Activated gamma-delta T cell treated with anti-CD3 and anti-CD28 coated beads, Interleukin-2, amount 50 U/mL, for 16 hours (primary cell): Measurements from ENCODE around the gene MICALL1.
"Not testable (repeated sequence)": the region's sequence is repeated elsewhere in the genome, so short reads cannot be mapped to it uniquely, and the experiment has no call there.

Experiments
- DNase-seq: peaks from one replicate; pipeline ENCODE4 v3.0.0-alpha.2; 2020; ENCODE audit warnings: low read depth

Gene MICALL1

DNA sequence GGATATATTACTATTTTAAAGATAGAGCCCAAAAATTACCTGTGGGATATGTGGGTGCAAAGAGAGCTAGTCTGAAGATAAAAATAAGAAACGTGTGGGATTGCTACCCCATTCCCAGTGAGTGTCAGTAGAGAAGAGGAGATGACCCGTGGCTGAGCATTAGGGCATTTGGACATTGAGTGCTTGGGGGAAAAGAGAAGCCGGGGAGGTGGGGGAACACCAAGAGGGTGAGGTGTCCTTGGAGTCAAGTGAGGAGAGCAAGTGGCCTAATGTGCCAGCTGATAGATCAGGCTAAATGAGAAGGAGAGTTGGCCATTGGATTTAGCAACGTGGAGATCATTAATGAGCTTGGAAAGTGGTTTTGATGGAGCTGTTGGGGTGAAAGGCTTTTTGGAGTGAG lies 48.6 kb downstream of the MICALL1 start:
- no peak for DNase-seq

DNA sequence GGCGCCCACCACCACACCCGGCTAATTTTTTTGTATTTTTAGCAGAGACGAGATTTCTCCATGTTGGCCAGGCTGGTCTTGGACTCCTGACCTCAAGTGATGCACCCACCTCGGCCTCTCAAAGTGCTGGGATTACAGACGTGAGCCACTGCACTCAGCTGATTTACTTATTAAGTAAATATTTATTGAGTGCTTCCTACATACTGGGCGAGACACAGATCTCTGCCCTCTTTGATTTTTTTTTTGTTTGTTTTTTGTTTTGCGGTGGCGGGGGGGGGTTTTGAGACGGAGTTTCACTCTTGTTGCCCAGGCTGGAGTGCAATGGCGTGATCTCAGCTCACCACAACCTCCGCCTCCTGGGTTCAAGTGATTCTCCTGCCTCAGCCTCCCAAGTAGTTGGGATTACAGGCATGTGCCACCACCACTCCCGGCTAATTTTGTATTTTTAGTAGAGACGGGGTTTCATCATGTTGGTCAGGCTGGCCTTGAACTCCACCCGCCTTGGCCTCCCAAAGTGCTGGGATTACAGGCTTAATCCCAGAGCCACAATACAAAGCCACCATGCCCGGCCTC lies 49.8 kb downstream of the MICALL1 start:
- not testable (repeated sequence) for DNase-seq

DNA sequence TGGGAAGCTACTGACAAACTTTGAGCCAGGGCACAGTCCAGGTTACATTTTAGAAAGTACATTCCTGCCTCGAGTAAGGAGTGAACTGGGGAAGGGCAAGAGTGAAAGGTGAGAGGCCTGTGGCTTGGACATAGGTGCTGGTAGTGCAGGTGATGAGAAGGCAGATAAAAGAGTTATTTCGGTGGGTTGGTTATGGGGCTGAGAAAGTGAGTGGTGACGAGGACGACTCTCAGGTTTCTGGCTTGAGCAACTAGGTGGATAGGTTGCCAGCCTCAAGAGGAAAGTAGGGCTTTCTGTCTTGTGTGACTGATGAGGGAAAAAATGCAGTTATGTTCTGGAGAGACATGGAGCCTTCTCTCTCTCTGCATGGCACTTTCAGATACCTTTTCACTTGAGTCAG lies 51.1 kb downstream of the MICALL1 start:
- DNase-seq: no peak

DNA sequence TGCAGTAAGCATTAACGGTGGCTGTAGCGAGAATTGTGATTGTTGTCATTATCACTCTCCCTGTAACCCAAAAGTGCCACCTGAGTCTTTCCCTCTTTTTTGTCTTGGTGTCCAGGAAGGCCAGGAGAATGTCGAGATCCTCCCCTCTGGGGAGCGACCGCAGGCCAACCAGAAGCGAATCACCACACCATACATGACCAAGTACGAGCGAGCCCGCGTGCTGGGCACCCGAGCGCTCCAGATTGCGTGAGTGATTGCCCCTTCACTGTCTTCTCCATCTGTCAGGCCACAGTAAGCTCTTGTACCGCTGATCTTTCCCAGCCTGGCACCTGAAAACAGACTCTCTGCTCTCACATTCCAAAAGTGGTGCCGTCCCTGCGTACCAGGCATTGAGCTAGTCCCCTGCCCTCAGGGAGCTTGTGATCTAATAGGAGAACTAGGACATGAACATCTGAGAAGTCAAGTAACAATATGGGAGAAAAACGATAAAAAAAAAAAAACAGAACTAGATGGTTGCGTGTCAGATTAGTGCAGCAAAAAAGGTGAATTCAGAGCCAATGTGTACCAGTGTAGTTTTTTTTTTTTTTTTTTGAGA lies 53.2 kb downstream of the MICALL1 start:
- DNase-seq: no peak

DNA sequence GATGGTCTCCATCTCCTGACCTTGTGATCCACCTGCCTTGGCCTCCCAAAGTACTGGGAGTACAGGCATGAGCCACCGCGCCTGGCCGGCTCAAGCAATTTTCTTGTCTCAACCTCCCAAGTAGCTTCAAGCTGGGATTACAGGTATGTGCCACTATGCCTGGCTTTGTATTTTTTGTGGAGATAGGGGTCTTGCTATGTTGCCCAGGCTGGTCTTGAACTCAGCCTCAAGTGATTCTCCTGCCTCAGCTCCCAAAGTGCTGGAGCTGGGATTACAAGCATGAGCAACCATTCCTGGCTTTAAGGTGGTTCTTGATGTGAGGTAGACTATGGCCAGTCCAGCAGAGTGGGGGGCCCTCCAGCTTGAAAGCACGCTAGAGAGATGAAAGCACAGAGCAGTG lies 55.0 kb downstream of the MICALL1 start:
- no peak for DNase-seq

DNA sequence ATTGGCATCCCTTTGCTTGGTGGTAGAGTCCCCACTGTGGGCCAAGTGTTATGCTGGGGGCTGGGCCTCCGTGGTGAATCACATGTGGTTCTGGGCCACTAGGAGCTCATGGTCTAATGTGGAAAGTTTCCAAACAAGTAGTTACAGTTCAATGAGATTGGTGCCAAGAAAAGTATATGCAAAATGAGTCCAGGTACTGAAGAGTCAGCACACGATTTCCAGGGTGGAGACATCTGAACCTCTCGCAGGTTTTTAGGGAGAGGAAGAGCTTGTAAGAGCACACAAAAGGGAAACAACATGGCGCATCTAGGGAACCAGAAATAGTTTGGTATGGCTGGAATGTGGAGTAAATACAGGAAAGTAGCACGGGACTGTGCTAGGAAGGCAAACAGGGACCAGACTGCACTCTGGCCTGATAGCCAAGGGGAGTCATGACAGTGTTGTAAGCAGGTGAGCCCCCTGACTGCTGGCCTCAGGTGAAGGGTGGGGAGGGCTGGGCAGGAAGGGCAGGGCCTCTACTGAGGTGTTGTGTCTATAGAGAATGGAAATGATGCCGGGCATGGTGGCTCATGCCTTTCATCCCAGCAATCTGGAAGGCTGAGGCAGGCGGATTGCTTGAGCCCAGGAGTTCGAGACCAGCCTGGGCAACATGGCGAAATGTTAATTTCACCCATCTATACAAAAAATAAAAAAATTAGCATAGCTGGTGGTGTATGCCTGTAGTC lies 60.0 kb downstream of the MICALL1 start:
- DNase-seq: no peak

DNA sequence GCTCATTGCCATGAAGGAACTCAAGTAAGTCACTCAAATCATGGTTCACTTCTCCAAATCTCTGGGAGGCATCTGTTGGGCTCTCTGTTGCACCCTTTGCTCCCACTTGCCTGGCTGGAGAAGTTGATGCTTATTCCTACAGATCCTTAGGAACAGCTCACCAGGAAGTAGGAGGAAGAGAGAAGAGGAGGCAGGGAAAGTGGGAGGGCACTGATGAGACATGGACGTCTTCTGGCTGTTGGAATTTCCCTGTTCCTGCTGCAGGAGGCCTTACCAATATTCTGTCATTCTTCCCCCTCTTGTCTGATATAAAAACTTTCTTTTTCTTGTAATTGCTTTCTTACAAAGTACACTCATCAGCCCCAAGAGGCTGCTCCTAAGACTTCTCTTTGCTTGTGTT lies 61.0 kb downstream of the MICALL1 start:
- DNase-seq: no peak

DNA sequence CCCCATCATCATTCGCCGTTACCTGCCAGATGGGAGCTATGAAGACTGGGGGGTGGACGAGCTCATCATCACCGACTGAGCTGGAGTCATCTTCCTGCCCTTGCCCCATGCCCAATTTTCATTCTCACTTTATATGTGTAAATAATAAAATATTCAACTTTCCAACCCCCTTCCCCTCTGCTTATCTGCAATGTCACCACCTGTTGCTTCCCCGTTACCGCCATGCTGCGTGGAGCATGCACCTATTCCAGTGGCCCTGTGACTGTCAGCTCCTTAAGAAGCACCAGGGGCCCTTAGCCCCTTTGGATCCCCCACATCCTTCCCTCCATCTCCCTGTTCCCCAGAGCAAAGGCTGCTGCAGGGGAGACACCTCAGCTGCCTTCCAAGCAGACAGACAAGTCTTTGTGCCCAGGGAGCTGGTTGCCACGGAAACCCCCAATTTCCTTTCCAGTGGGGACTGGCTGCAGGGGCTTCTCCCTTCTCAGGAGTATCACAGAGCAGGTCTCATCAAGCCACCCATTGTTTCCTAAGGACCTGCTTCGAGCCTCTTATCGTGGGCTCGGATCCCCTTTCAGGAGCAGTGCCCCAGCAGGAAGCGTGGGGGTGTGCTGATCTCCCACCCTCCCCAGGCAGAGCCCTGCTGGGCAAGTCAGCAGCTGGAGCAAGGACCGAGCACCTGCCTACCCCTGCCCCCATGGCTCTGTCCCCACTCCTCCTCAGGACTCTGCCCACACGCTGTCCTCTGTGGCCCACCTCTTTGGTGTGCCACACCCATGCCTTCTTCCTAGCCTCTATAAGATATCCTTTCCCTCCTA lies 61.7 kb downstream of the MICALL1 start:
- DNase-seq: no peak

DNA sequence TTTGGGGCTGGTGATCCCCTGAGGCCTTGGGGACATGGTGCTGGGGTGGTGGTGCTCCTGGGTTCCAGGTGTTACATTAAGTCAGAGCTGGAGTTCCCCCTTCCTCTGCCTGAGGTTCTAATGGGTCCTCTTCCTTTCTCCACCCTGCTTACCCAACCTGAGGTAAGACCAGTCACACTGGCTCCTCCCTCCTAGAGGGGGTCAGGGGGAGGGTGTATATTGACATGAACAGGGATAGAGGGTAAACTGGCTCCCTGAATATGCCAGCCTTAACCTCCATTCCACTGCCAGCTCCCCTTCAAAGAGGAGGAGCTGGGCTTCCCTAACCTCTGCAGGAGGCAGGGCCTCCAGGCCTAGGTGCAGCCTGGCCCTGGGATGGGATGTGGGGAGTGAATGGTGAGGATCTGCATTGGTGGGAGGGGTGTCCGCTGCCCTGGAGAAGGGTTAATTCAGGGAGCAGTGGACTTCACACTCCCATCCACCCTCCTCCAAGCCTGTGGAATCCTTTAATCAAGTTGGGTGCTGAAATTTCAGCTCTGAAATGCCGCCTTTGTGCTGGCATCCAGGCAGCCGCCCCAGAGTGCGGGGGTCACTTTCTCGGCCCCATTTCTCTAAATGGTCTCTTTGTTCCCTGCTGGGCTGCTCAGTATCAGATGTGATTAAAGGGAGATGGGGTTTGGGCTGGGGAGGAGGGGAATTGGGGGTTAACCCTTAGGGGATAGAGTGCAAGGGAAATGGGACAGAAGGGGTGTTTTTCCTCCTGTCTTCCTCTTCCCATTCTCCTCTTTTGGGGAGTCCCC lies 62.6 kb downstream of the MICALL1 start:
- no peak for DNase-seq

DNA sequence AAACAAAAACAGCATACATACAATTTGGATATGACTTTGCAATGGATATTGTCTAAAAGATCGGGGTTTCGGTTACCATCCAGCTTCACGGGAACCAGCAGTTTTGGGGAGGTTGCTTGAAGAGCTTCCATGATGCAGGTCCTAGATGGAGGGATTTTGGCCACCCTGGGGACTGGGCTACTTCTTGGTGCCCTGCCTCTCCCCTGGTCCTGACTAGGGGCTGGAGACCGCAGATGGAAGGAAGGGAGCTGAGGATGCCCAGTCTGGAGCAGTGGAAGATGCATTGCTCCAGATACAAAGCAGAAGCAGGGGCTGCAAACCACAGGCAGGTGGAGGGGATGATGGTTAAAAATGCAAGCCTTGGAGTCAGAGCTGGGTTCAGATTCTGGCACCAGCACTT lies 64.8 kb downstream of the MICALL1 start:
- DNase-seq: no peak

DNA sequence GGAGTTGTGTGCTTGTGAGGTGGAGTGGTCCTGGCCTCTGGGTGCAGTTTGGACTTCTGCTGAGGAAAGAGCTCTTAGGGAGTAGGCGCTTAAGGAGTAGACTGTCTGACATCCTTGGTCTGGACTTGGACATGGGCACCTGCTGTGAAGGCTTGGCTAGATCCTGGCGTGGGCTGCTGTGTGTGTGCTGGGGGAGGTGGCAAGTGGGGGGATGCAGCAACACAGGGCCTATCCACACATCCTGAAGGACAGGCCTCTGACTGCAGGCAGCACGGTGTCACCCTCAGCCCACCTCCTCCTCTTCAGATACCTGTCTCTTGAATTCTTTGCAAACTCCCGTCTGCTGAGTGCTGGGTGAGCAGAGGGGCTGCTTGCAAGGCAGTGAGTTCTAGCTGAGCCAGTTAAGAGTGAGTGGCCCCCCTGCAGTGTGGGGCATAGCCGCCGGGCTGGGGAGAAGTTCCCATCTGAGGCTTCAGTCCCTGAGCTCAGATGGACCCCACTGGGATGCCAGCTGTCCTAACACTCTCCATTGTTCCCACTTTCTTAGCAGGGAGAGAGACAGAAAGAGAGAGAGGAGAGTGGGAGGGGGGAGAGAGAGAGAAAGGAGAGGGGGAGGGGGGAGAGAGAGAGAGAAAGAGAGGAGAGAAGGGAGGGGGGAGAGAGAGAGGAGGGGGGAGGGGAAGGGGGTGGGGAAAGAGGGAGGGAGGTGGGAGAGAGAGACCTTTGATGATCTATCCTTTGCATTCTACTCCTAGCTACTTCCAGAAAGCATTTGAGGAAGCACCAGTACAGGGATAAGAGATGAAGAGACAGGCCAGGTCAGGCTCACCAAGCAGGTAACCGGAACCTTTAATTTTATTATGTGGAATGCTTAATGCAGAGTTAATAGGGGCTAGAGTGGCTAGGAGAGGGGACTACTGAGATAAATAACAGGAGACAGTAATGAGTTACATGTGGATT lies 65.7 kb downstream of the MICALL1 start:
- DNase-seq: no peak

DNA sequence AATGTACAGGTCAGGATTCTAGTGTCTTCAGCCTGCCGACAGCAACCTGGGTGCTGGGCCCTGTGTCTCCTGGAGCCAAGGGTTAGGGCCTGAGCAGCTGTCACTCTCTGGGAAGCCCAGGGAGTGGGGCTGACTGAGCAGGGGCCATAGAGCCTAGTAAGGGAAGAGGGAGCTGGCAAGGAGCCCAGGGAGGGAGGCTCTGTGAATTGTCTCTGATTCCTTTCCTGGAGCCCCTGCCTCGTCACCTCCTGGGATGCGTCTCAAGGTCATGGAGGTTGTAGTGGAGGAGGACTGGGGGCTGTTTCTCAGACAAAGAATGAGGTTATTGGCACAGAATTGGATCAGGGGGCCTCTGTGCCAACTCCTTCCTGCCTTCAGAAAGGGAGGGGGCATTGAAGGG lies 66.4 kb downstream of the MICALL1 start:
- DNase-seq: no peak

DNA sequence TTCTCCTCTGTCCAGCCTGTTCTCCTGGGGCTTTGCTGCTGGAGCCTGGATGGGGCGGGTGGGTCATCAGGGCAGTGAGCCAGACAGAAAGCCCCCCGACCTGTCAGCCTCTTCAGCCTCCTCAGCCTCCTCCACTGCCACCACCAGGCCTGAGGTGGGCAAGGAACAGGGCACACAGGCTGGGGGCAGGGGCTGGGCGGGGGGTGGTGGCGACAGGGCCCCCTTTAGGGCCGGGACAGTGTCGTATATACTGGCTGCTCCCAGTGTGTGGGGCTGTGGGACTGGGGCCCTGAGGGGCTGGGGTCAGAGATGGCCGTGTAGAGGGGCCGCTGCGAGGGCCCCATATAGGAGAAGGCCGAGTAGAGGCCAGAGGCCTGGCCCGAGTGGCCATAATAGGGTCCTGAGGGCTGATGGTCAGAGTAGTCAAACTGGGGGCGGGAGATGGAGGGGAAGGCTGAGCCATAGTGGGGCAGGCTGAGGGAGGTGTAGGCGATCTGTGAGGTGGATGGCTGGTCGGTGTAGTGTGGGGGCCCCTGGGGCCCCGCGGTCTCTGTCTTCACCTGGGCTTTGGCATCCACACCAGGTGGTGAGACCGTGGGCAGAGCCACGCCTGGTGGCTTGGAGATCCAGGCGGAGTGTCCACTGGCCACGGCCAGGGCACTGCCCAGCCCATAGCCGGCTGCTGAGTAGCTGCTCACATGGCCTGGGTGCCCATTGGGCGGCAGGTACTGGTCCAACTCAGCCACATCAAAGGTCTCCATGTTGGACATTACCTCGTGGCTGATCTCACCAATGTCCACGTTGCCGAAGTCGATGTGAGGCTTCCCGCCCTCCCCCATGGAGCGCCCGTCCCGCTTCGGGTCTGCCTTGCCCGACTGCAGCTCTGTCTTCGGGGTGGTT lies 67.4 kb downstream of the MICALL1 start:
- no peak for DNase-seq

DNA sequence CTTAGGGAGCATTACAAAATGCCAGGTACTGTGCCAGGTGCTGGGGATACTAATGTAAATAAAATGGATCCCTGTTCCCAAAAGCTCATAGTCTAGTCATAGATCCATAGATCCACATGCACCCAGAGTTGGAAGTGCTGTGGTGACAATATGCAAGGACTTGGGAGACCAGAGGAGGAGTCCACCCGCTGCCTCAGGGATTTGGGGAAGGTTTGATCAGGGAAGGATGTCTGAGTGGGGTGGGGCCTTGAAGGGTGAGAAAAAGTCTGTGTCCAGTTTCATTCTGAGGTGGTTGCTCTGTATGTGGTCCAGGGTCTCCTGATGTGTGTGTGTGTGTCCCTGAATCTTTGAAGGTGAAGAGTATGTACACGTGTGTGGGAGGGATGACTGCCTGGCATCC lies 69.1 kb downstream of the MICALL1 start:
- no peak for DNase-seq

DNA sequence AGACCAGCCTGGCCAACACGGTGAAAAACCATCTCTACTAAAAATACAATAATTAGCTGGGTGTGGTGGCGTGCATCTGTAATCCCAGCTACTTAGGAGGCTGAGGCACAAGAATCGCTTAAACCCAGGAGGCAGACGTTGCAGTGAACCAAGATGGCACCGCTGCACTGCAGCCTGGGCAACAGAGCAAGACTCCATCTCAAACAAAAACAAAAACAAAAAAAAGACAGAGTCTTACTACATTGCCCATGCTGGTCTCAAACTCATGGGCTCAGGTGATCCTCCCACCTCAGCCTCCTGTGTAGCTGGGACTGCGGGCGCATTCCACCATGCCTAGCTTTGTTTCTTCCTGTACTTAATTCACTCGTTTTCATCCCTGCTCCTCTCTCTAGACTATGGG lies 69.9 kb downstream of the MICALL1 start:
- DNase-seq: not testable (repeated sequence)

DNA sequence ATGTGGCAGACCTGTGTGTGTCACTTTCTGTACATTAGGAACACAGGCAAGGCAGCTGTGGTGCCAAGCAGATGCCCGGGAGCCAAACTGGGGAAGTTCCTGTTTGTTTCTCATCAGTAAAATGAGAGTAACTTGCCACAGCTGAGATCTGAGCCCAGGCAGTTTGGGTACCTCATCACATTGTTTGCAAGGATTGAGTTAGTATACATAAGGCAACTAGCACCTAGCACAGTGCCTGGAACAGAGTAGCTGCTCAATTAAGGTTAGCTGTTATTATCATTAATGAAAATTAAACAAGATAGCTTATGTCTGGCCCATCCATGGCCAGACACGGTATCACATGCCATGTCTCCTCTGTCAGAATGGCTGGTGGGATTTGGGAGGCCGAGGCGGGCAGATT lies 70.5 kb downstream of the MICALL1 start:
- DNase-seq: no peak

DNA sequence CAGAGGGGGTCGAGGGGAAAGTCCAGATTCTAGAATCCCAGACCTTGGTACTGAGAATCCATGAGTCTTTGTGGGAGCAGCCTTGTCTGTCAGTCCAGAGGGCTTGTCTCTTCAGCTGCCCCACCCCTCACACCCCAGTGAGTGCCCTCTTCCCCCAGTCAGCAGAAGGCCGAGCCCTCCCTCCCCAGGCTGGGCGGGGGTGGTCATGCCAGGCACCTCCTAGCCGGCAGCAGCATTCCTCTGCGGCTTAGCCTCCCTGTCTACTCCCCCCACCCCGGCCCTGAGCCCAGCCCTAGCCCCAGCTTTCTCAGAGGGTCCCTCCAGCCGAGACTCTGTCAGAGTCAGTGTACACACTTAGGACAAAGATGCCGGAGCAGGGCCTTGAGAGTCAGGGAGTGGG lies 73.7 kb downstream of the MICALL1 start:
- DNase-seq: no peak

DNA sequence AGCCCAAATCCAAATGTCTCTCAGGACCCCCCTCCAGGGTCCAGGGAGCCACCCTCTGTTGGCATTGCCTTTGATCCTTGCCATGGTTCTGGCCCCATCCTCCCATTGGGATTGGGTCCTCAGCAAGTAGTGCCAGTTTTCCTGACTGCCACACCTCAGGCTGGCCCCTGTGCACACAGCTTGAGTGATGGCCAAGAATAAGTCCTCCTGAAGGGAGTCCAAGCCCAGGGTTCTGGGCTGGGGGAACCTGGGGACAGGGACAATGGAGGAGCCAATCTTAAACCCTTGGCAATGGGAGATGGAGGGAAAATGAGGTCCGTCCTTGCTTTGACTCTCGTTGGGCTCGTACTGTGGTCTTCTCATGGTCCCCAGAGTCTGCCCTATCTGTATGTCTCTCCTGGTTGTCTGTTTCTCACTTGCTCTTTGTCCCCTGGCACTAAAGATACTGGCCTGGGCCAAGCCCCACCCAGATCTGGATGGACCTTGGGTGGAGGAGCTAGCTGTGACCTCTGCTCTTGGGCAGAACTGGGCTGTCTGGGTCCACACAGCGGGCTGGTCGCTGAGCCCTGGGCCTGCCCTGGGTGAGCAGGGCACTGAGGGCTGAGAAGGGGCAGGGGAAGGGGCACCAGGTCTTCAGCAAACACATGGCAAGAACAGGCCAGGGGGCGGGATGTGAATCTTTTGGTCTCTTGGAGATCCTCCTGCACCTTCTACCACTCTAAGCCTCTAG lies 75.3 kb downstream of the MICALL1 start:
- DNase-seq: no peak

DNA sequence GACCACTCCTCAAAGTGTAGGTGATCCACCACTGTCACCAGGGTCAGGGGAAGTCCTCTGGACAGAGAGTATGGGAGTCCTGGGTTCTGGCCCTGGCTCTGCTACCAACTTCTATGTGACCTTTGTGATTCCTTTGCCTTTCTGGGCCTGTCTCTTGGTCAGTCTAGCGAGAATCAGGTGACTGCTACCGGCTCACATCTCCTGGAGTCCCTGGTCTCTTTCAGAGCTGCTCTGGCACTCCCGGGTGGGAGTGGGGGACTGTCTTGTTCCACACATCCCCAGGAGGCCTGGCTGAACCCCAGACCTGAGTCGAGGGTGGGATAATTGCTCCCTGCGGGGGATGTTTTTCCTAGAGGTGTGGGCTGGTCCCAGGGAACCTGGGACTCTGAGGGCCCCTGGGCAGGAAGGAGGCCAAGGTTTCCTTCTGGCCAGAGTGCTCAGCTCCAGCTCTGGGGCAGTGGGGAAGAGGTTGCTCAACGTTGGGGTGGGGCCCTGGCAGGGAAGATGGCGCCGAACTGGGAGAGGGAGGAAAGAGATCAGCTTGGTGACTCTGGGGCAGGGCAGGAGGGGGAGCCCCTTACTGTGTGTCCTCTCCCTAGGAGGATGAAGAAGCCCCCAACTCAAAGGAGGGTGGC lies 76.2 kb downstream of the MICALL1 start:
- DNase-seq: no peak
